Fibroblast of skin of right quadriceps (primary cell): ENCODE data around the gene TMEM150B.

Experiments
- DNase-seq: peaks from one replicate; pipeline ENCODE4 v3.0.0-alpha.2; 2013

The TMEM150B gene

DNA sequence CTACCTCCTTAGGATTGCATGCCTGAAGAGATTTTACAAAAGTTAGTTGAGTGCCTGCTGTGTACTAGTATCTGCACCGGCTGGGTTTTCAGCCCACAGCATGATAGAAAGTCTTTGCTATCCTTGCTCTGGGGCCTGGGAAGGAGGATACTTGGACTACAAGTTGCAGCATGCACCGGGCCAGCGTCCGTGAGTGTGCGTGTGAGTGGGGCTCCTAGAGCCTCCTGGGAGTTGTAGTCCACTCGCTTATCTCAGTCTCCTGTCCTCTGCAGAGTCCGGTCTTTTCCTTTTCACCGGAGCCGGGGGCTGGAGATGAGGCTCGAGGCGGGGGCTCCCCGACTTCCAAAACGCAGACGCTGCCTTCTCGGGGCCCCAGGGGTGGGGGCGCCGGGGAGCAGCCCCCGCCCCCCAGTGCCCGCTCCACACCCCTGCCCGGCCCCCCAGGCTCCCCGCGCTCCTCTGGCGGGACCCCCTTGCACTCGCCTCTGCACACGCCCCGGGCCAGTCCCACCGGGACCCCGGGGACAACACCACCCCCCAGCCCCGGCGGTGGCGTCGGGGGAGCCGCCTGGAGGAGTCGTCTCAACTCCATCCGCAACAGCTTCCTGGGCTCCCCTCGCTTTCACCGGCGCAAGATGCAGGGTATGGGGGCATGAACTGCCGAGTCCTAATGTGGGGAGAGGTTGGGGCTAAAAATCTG is 20.7 kb downstream of the TMEM150B start:
- DNase-seq, result no peak

DNA sequence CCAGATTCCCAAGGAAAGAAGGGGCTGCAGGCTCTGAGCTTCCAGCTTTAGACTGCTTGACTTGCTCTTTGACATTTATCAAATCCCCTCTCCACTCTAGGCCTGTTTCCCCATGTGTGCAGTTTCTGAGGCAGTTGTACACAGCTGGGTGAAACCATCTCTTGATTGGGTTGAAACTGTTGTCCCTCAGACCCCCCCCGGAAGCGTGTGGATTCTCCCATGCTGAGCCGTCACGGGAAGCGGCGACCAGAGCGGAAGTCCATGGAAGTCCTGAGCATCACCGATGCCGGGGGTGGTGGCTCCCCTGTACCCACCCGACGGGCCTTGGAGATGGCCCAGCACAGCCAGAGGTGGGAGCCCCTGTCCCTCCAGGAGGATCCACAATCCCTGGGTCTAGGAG is 21.7 kb downstream of the TMEM150B start:
- DNase-seq, result no peak

DNA sequence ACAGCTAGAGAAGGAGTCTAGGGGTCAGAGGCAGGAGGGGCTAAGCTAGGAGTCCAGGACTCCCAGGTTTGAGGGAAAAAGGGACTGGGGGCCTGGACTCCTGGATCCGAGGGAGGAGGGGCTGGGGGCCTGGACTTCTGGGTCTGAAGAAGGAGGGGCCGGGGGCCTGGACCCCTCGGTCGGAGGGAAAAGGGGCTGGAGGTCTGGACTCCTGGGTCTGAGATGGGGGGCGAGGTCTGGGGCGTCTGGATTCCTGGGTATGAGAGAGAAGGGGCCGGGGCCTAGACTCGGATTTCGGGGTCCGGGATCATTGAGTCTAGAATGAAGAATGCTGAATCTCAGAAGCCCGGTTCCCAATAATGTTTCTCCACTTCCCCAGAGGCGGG is 22.8 kb downstream of the TMEM150B start:
- no peak for DNase-seq

DNA sequence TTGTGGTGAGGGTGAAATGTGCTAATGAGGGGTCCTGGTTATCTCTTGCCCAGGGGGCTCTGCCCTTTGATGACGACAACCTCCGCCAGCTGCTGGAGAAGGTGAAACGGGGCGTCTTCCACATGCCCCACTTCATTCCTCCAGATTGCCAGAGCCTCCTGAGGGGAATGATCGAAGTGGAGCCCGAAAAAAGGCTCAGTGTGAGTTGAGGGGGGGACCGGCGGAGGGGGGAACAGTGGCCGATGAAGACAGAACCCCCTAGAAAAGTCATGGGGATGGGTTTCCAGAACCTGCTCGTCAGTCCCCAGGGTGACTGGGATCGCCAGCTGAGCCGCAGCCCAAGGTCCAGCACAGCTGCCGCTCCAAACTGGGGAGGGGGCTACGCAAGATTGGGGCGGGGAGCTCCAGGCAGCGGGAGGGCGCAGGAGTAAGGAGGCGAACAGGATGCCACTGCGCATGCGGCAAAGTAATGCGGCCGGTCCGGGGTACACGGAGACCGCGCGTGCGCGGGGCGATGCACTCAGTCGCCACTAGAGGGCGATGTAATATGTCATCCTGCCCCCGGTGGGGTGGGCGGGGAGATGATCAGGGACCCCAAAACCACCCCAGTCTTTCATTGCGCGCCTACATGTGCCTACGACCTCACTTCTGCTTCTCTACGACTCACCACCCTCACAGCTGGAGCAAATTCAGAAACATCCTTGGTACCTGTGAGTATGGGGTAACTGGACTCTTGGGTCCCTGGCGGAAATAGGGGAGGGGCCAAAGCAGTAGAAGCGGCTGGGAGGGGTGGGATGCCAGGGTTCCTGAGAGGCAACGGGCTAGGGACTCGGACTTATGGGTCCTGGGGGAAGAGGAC is 23.5 kb downstream of the TMEM150B start:
- peak; percentile 68 for DNase-seq

DNA sequence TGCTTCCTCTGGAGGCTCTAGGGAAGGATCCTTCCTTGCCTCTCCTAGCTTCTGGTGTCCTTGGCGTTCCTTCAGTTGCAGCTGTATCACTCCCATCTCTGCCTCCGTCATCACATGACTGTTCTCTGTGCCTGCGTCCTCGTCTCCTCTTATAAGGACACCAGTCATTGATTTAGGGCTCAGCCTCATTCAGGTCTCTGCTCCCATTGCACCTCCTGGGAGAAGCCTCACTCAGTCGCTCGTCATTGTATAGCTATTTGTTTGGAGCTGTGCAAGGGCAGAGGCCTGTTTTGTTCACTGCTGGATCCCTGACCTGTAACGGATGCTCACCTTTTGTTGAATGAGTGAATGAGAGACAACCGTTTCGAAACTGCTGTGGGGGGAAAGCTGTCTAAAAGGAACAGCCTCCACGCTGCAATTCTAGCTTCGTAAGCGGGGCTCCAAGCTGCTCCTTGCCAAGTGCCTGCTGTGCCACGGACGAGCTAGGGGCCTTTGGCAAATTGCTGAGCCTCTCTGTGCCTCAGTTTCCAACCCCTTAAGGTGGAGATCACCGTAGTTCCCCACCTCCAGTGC is 24.2 kb downstream of the TMEM150B start:
- DNase-seq, result no peak

DNA sequence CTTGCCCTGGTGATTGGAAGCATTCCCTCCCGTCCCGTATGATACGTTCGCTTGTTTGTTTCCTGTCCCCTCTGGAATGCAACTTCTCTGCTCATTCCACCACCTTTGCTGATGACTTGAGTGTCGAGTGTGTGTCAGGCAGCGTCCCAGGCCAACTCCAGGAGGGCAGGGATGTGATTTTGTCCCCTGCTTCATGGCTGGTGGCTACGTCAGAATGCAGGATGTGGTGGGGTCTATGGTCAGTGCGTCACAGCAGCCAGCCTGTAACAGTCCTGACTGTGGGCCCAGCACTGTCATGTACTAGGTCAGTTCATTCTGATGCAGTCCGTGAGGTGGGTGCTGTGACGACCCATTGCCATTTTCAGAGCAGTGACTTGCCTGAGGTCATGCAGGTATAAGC is 25.1 kb downstream of the TMEM150B start:
- DNase-seq, result no peak

DNA sequence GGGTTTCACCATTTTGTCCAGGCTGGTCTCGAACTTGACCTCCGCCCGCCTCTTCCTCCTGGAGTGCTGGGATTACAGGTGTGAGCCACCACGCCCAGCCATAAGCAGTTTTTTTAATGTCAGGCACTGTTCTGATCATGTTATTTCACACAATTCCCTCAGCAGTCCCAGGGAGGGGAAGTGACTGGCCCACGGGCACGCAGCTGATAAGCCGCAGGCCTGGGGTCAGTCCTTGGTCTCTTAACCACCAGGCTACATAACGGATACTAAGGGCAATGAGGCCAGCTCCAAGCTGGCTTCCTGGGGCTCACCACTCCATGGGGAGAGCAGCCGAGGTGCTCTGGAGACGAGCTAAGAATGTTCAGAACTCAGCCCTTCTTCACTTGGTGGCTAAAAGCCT is 27.9 kb downstream of the TMEM150B start:
- DNase-seq, result no peak

DNA sequence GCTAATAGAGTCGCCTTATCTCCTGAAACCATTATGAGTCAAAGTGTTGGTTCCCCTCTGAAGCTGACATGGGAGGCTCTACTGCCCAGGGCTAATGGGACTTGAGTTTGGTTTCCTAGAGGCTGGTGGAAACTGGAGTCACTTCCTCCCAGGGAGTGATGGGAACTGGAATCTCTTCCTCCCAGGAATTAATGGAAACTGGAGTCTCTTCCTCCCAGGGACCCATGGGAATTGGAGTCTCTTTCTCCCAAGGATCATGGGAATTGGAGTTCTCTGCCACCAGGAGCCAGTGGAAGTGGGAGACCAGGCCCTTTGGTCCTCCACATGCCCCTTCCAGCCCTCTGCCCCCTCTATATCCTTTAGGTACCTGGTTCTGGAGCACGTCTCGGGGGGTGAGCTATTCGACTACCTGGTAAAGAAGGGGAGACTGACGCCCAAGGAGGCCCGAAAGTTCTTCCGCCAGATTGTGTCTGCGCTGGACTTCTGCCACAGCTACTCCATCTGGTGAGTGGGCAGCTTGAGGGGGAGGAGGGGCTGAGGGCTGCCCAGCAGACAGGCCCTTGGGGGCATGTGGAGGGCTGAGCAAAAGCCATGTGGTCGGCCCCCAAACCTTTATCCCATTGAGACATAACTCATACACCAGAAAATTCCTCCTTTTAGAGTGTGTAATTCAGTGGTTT is 35.9 kb downstream of the TMEM150B start:
- DNase-seq, result no peak

DNA sequence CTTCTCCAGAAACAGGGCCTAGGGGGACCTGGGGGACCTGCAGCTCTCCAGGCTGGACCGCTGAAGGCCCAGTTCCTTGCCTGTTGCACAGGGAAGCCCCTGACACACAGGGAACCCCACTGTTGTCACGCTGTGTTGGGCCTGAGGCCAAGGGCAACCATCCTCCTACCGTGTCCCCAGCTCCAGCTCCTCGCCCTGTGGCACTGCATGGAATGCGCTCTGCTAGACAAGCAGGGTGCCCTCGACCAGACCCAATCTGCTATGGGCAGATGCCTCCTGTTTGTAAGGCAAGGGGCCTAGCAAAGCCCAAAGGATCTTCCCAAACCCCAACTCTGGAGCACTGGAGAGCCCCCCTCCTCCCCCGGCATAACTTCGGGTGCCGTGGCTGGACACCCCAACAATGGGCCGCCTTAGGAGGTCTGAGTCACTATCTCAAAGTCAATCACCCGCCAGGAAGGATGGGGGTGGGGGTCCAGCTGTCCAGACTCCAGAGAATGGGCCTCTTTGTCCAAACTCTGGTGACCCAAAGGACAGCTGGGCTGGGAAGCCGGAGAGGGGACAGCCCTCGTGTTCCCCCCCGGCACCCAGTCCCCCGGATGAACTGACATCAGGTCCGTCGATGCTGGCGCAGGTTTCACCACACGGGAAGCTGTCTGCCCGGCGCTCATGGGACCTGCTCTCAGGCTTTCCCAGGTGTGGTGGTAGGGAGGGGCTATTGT is 37.6 kb downstream of the TMEM150B start:
- DNase-seq, result no peak

DNA sequence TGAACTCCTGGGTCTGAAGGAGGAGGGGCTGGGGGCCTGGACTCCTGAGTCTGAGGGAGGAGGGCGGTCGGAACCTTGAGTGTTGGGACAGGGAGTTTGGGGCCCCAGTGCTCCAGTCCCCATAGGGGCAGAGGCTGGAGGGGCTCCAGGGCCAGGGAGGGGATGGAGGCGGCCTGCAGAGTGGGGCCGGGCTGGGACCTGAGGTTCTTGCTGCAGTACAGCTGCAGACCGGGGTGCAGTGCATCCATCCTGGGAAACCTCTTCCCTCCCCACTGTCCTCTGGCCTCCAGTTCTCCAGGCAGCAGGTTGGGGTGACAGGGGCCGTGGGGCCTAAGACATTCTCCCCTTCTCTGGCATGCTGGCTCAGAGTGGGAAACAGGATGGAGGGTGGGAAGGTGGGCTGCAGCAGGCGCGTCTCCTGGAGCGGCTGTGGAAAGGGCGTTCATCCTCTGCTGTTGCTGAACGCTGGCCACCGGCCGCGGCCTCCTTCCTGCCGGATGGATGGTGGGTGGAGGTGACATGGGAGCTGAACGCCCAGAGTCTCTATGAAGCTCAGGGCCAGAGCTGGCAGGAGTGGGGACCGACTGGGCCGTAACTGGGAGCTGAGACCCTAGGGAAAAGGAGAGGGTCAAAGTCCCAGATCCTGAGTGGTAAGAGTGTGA is 39.8 kb downstream of the TMEM150B start:
- no peak for DNase-seq

DNA sequence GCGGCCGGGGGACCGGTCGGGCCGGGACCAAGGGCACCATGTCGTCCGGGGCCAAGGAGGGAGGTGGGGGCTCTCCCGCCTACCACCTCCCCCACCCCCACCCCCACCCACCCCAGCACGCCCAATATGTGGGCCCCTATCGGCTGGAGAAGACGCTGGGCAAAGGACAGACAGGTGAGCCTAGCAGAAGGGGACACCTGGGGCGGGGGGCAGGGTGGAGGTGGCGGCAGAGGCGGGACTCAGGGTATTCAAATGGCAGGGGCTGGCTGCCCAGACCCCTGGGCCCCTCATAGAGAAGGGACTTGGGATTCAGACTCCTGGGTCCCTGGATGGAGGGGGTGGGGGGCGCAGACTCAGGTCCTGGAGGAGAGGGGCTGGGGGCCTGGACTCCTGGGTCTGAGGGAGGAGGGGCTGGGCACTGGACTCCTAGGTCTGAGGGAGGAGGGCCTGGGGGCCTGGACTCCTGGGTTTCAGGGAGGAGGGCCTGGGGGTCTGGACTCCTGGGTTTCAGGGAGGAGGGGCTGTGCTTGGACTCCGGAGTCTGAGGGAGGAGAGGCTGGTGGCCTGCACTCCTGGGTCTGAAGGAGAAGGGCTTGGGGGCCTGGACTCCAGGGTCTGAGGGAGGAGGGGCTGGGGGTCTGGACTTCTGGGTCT is 40.6 kb downstream of the TMEM150B start:
- DNase-seq, result no peak

DNA sequence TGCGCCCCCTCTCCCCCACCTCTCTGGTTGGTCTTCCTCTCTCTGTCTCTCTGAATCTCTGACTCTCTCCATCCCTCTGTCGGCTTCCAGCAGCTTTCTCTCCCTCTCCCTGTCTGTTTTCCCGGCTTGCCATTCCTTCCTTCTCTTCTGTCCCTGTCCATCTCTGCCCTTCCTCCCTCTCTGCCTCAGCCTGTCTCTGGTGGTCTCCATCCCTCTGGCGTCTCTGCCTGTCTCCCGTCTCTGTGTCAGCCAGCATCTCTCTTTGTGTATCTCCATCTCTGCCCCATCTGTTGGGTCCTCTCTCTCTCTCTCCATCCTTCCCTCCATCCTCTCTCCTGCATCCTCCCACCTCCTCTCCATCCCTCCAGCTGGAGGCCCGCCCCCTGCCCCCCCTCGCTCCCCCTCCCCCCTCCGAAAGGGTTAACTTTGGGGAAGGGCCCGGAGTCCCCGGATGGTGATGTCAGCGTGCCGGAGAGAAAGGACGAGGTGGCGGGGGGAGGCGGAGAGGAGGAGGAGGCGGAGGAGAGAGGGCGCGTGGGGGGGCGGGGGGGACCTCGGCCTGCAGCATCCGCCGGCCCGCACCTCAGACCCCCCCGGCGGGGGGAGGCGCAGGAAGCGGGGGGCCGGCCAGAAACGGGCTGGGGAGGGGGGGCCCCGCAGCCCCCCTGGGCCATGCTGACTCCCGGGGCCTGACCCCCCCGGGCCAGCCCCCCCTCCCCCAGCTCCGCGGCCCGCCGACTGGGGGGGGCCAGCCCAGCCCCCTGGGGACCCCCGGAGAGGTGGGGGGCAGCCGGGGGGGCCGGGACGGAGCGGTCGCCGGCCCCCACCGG is 41.4 kb downstream of the TMEM150B start, which contains the start of gene BRSK1:
Gene BRSK1, plus strand, starts transcription at position 450 of the 830 bp plus-strand sequence. CDS start 446 bp downstream, outside the sequence.
- peak; percentile 85 for DNase-seq

DNA sequence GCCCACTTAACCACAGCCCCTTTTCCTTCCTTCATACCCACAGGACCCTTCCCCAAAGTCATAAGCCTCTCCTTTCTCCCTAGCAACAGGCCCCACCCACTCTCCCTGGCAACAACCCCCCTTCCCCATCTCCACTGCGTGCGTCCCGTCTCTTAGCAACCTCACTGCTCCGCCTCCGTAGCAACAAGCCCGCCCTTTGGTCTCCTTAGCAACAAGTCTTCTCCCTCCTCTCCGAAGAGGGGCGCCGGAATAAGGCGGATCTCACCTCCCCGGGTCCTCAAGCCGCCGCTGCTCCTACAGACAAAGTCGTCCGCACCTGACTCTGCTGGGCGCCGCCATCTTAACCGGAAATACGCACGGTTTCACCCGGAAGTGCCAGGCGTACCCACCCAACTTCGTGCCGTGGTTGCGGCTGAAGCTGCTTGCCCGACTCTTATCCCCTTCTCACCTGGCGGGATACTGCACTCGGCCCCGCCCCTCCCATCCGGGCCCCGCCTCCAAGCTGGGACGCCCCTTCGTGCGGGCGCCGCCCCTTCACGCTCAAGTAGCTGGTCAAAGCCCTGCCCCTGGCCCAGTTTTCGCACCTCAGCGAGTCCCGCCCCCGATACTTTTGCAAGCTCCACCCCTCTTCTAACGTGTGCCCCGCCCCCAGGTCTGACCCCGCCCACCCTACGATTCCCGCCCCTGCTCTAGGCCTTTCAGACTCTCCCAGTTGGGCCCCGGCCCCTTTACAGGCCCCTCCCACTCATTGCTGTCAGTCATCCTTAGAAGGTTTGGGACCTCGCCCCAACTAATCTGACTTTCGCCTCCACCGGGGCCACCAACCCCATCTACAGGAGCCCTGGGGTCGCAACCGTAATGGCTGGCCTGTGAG is 45.1 kb downstream of the TMEM150B start, which contains the start of gene HSPBP1:
Gene HSPBP1, minus strand, starts transcription at position 341 of the 874 bp plus-strand sequence. CDS start 502 bp downstream, outside the sequence.
- peak; percentile 96 for DNase-seq

DNA sequence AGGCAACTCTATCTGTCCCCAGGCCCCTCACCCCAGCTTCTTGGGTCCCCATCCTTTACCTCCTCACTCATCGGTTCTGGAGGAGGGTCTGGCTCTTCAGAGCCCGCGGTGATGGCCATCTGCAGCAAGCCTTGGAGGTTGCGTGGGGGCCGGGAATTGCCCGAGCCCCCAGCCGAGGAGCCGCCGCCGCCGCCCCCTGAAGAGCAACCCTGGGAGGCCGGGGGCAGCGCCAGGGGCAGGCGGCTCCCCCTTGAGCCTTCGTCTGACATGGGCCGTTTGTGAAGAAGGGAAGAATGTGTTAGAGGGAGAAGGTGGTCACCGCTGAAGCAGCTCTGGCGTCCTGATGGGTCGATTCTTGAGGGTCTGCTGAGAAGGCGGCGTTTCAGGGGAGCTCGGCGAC is 45.8 kb downstream of the TMEM150B start:
- no peak for DNase-seq

DNA sequence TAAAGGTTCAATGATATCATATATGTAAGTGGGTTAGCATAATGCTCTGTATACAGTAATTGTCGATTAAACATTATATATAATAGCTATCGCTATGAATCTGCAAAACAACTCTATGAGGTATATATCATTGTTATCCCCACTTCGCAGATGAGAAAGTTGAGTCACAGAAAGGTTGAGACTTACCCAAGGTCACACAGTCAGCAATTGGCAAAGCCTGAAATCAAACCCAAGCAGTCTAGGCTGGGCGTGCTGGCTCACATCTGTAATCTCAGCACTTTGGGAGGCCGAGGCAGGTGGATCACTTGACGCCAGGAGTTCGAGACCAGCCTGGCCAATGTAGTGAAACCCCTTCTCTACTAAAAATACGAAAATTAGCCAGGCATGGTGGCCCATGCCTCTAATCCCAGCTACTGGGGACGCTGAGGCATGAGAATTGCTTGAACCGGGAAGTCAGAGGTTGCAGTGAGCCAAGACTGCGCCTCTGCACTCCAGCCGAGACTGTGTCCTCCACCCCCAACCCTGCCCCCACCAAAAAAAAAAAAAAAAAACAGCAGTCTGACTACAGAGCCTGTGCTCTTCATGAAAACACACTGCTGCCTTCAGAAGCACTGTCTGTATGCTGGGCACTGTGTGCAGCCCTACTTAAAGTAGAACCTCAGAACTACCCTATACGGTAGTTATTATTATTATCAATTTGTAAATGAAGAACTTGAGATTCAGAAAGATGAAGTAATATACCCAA is 46.6 kb downstream of the TMEM150B start:
- DNase-seq, result no peak

DNA sequence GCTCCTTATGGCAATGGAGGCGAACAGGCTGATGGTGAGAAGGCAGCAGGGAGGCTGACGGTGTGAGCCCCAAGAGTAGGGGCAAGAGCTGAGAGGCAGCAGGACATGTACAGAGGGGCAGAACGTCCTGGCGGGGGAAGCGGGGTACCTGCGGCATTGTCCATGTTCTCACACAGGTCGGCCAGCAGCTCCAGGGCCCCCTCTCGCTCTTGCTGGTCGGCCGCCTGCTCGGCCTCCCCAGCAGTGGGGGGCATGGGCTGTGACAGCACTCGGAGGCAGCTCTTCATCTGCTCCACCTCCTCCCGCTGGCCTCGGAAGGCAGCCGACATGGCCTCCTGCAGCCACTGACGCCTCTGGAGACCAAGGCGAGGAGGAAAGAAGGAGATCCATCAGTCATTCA is 47.6 kb downstream of the TMEM150B start:
- DNase-seq, result no peak

DNA sequence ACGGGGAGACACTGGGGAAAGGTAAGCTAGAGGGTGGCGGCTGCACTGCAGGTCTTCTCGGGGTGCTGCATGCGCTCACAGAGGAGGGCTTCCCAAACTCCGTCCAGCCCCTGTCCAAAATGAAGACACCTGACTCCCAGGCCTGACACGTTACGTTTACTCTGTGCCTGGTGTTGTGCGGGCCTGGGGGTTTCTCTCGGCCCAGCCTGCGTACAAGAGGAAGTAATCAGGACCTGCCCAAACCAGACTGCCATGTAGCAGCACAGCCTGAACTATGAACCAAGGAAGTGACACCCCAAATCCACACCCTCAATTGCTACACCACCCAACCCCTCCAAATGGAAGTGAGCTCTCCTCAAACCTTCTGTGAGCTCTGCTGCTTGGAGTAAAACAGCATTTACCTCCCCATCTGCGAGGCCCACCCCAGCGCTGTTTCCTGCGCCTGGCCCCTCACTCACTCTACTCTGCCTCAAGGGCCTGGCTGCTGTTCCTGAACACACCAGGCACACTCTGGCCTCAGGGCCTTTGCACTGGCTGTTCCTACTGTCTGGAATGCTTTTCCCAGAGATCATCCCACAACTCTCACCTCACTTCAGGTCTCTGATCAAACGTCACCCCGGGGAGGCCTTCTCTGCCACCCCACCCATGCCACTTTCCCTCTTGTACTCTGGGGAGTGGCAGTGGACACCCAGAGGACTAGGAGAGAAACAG is 48.3 kb downstream of the TMEM150B start:
- no peak for DNase-seq
